Hepatocyte (in vitro differentiated cells): Measurements from ENCODE around the gene KCNQ5. TPM values are rescaled to one million over a fixed set of nuclear protein-coding genes. Genes with fewer than 3 reads are reported as not detected.

Experiments used
- DNase-seq: peaks from one replicate; pipeline ENCODE4 v3.0.0-alpha.2; 2016; ENCODE audit warnings: low spot score
- H2AFZ ChIP-seq: fragments of 200-600 bp; sonication (generic); 2 replicates; pipeline ENCODE4 v1.6.0; 2016; ENCODE audit warnings: antibody characterized with exemption, mild to moderate bottlenecking
- H3K27ac ChIP-seq: fragments of 200-600 bp; sonication (generic); 2 replicates; pipeline ENCODE4 v1.5.1; 2016; ENCODE audit warnings: mild to moderate bottlenecking
- H3K27me3 ChIP-seq: fragments of 200-600 bp; sonication (generic); 2 replicates; pipeline ENCODE4 v1.6.1; 2016
- H3K36me3 ChIP-seq: fragments of 200-600 bp; sonication (generic); replicated peaks from 2 replicates; pipeline ENCODE4 v1.5.1; 2016; ENCODE audit warnings: low read depth; ENCODE audit not compliant: insufficient read depth
- H3K4me1 ChIP-seq: fragments of 200-600 bp; sonication (generic); 2 replicates; pipeline ENCODE4 v1.5.1; 2016; ENCODE audit warnings: mild to moderate bottlenecking, moderate library complexity; ENCODE audit not compliant: insufficient read depth
- H3K4me2 ChIP-seq: fragments of 200-600 bp; sonication (generic); 2 replicates; pipeline ENCODE4 v1.6.0; 2016
- H3K4me3 ChIP-seq: fragments of 200-600 bp; sonication (generic); 2 replicates; pipeline ENCODE4 v1.5.1; 2016; ENCODE audit warnings: mild to moderate bottlenecking
- H3K79me2 ChIP-seq: fragments of 200-600 bp; sonication (generic); 2 replicates; pipeline ENCODE4 v1.6.0; 2017; ENCODE audit warnings: mild to moderate bottlenecking
- H3K9me2 ChIP-seq: fragments of 200-600 bp; sonication (generic); replicated peaks from 2 replicates; pipeline ENCODE4 v1.6.0; 2017; ENCODE audit warnings: mild to moderate bottlenecking; ENCODE audit not compliant: insufficient read depth
- H3K9me3 ChIP-seq: fragments of 200-600 bp; sonication (generic); 2 replicates; pipeline ENCODE4 v1.5.1; 2016; ENCODE audit warnings: low read depth, mild to moderate bottlenecking
- H4K20me1 ChIP-seq: fragments of 200-600 bp; sonication (generic); 2 replicates; pipeline ENCODE4 v1.6.0; 2016; ENCODE audit warnings: mild to moderate bottlenecking; ENCODE audit not compliant: insufficient read depth, poor library complexity, severe bottlenecking
- EZH2 ChIP-seq: fragments of 200-600 bp; sonication (generic); IDR thresholded peaks from 2 replicates; pipeline ENCODE4 v1.6.1; 2016; ENCODE audit warnings: antibody characterized with exemption, mild to moderate bottlenecking, borderline replicate concordance
- EZH2phosphoT487 ChIP-seq: fragments of 200-600 bp; sonication (generic); IDR thresholded peaks from one replicate; pipeline ENCODE4 v1.6.1; 2018; ENCODE audit warnings: antibody characterized with exemption, mild to moderate bottlenecking, low read depth, moderate library complexity; ENCODE audit not compliant: unreplicated experiment, severe bottlenecking
- WGBS: methylation state at CpG from one replicate; pipeline ENCODE4 v1.1.6; 2016; ENCODE audit warnings: low lambda C conversion rate; ENCODE audit errors: missing lambda C conversion rate; 5-methylcytosine and 5-hydroxymethylcytosine counted together
- polyA plus RNA-seq: library from polyadenylated mRNA; unstranded; fragments of >200 nt; fragmentation: Nextera tagmentation; extraction: Ambion mirVana; gene quantifications from 2 replicates; pipeline ENCODE4 v1.2.1, GENCODE V29; 2016
- total RNA-seq: library from RNA; depleted of rRNA; stranded (reverse); fragments of >200 nt; gene quantifications from 2 replicates; pipeline ENCODE4 v1.2.3, GENCODE V29; 2014
- TF ChIP-seq, protein P1 (sequence below): fragments of 200-600 bp; sonication (generic); IDR thresholded peaks from 2 replicates; pipeline ENCODE4 v1.5.1; 2016; ENCODE audit warnings: antibody characterized with exemption, mild to moderate bottlenecking; ENCODE audit not compliant: poor library complexity

Gene KCNQ5
- total and polyA plus RNA-seq, 2 experiments from 2014 or later: 1.6 to 2.0 TPM

DNA sequence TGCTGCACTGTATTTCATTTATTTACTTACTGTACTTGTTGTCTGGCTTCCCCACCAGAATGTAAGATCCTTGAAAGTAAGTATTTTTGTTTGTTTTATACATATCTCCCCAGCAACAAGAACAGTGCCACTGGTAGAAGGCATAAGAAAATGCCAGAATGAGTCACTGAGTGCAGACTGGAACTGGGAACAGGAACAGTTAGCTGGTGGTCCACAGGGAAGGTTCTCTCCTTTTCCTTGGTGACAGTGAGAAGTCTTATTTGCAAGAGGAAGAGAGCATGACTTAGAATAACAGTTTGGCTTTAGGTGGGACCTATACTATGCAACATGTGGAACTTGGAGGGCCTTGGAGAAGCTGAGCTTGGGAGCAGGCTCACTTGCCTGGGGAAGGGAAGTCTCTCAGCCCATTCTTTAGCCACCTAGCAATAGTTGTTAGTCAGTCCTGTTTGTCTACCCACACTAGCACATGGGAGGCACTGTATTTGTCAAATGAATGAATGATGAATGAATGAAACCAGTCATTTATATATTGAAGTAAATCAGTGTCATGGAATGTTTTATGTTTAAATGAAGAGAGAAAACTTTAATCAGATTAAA lies 203.5 kb downstream of the KCNQ5 start:
- Histone ChIP-seq H2AFZ (no peak overlapping the region), H3K27ac (no peak overlapping the region), H4K20me1 (no peaks in the 10 kb centered on the region), H3K9me3 (no peaks in the 10 kb centered on the region), H3K4me1 (no peaks in the 10 kb centered on the region), H3K27me3 (no peaks in the 10 kb centered on the region), H3K4me3 (no peak overlapping the region), H3K4me2 (no peak overlapping the region), H3K36me3 (no peaks in the 10 kb centered on the region), H3K79me2 (no peaks in the 10 kb centered on the region), H3K9me2 (no peaks in the 10 kb centered on the region)
- DNase-seq: no peak
- TF ChIP-seq EZH2 (no peak), EZH2phosphoT487 (no peak)
- TF ChIP-seq, protein P1, sequence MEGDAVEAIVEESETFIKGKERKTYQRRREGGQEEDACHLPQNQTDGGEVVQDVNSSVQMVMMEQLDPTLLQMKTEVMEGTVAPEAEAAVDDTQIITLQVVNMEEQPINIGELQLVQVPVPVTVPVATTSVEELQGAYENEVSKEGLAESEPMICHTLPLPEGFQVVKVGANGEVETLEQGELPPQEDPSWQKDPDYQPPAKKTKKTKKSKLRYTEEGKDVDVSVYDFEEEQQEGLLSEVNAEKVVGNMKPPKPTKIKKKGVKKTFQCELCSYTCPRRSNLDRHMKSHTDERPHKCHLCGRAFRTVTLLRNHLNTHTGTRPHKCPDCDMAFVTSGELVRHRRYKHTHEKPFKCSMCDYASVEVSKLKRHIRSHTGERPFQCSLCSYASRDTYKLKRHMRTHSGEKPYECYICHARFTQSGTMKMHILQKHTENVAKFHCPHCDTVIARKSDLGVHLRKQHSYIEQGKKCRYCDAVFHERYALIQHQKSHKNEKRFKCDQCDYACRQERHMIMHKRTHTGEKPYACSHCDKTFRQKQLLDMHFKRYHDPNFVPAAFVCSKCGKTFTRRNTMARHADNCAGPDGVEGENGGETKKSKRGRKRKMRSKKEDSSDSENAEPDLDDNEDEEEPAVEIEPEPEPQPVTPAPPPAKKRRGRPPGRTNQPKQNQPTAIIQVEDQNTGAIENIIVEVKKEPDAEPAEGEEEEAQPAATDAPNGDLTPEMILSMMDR: no peak

DNA sequence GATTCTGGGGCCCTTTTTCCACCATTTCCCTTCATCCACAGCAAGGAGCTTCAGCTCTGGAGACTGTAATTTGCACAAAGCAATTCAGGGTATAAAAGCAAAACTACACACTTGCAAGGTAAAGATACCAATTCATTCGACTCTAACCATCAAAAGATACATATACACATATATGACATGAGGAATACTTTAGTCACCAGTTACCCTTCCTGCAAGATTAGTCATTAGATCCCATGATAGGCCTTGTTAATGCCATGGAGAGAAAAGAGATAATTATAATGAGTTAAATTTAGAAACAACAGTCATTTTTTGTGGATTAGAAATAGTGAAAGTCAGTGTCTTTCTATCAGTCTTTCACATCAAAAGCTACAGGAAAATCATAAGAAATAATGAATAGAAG lies 204.2 kb downstream of the KCNQ5 start:
- 92% methylated on average over 1 of the region's 1 CpG for WGBS
- Histone ChIP-seq H3K27ac (no peak overlapping the region), H3K4me2 (no peak overlapping the region)

DNA sequence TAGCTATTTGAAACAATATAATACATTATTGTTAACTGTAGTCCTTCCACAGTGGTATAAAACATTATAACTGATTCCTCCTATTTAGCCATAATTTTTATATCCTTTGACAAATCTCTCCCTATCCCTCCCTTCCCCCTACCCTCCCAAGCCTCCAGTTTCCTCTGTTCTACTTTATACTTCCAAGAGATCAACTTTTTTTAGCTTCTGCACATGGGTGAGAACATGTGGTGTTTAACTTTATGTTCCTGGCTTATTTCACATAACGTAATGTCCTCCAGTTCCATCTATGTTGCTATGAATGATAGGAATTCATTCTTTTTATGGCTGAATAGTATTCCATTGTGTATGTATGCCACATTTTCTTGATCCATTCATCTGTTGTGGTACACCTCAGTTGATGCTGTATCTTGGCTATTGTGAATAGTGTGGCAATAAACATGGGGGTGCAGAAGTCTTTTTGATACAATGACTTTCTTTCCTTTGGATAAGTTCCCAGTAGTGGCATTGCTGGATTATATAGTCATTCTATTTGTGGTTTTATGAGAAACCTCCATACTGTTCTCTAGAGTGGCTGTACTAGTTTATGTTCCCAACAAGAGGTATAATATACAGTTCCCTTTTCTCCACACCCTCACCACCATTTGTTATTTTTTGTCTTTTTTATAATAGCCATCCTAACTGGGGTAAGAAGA lies 205.0 kb downstream of the KCNQ5 start:
- TF ChIP-seq EZH2: no peak
- no peak for TF ChIP-seq EZH2phosphoT487
- TF ChIP-seq, protein P1: no peak
- Histone ChIP-seq H3K9me2 (no peaks in the 10 kb centered on the region), H2AFZ (no peak overlapping the region), H3K4me1 (no peaks in the 10 kb centered on the region), H3K4me3 (no peak overlapping the region), H3K27me3 (no peaks in the 10 kb centered on the region), H3K79me2 (no peaks in the 10 kb centered on the region), H3K4me2 (no peak overlapping the region), H4K20me1 (no peaks in the 10 kb centered on the region), H3K36me3 (no peaks in the 10 kb centered on the region), H3K9me3 (no peaks in the 10 kb centered on the region), H3K27ac (no peak overlapping the region)
- DNase-seq: no peak
- WGBS: 81% methylated on average over 1 of the region's 1 CpG

More for the DNA sequence above, 204.2 kb downstream of the KCNQ5 start:
- TF ChIP-seq EZH2 (no peak), EZH2phosphoT487 (no peak)
- TF ChIP-seq, protein P1: no peak
- no peaks in the 10 kb centered on the region for H4K20me1 ChIP-seq
- no peaks in the 10 kb centered on the region for H3K36me3 ChIP-seq
- no peaks in the 10 kb centered on the region for H3K79me2 ChIP-seq
- no peak overlapping the region for H3K4me3 ChIP-seq
- no peaks in the 10 kb centered on the region for H3K27me3 ChIP-seq
- H3K9me2 ChIP-seq: no peaks in the 10 kb centered on the region
- no peaks in the 10 kb centered on the region for H3K9me3 ChIP-seq
- H2AFZ ChIP-seq: no peak overlapping the region
- no peaks in the 10 kb centered on the region for H3K4me1 ChIP-seq
- DNase-seq: no peak
